GM18909 (cell line): ENCODE data around the gene ERC2.
"Not testable (repeated sequence)": the region's sequence is repeated elsewhere in the genome, so short reads cannot be mapped to it uniquely, and the experiment has no call there.

Experiments
- ATAC-seq: cut with Tn5 transposase; IDR thresholded peaks from one replicate; pipeline ENCODE4 v1.9.1; 2021; ENCODE audit warnings: mild to moderate bottlenecking; ENCODE audit not compliant: unreplicated experiment, poor library complexity

The ERC2 gene

DNA sequence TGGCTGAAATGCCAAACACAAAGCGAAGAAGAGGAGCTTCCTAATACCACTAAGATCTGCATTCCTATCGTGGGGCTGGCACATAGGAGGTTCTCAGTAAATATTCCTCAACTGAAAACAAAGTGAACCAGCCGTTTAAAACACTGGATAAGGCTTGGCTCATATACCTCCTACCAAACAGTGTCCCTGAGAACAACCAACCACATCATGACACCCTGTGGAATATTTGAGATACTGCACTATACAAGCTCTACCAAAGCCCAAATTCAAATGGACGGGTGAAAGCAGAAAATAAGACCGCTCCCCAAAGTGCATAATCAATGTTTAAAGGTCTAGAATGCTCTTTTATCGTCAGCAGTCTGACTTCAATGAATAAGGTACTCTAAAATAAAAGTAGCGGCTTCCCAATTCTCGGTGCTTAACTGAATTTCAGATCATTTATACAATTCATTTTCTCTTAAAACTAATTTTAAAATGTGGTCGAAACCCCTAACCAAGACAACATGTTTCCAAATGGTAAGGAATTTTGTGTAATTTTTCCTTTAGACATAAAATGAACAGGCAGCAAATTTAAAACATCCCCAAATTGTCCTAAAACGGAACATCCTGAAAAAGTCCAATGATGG lies 425.8 kb downstream of the ERC2 start:
- ATAC-seq: no peak

DNA sequence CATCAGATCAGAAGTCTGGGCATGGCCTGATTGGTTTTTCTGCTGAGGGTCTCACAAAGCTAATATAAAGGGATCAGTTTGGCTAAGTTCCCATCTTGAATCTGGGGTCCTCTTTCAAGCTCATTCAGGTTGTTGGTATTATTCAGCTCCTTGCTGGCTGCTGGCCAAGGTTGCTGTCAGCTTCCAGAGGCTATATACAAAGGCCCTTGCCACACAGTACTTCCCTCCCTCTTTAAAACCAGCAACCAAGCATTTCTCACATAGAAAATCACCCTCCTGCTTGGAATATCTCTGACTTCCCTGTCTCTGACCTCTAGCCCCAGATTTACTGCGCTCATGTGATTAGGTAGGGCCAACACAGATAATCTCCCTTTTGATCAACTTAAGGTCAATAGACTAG lies 442.9 kb downstream of the ERC2 start:
- ATAC-seq: no peak

DNA sequence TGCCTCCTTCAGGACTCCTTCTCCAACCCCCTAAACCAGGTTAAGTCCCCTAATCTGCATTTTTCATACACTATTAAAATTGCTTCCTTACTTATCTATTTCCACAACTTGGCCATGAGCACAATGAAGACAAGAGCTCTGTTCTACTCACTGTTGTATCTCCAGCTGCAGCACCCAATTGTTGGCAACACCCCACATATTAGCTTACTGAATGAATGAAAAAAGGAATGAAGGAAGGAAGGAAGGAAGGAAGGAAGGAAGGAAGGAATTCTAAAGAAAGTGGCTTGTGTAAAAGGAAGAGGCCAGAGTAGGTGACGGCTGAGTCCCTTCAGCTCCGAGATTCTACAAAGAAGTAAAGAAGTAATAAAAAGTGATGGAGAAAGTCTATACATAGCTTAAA lies 444.7 kb downstream of the ERC2 start:
- ATAC-seq: no peak

DNA sequence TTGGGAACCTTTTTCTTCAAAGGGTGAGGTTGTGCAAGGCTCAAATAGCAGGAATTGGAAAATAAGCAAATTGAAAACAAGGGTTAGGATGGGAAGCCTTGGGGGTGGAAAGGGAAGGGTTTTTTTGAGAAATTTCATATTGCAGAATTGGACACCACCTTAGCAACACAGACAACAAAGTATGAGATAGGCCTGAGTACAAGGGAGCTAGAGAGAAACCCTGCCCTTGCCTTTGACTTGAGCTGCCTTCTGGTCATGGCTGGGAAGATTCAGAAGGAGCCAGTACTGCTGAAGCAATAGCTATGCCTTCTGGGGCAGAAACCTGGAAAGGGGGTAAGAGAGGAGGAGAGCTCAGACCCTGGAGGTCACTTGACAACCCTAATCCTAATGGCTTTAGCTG lies 445.6 kb downstream of the ERC2 start:
- ATAC-seq: no peak

GRCh38 chr3:56019490-56020146 lies 448.6 kb downstream of the ERC2 start:
- ATAC-seq: no peak

DNA sequence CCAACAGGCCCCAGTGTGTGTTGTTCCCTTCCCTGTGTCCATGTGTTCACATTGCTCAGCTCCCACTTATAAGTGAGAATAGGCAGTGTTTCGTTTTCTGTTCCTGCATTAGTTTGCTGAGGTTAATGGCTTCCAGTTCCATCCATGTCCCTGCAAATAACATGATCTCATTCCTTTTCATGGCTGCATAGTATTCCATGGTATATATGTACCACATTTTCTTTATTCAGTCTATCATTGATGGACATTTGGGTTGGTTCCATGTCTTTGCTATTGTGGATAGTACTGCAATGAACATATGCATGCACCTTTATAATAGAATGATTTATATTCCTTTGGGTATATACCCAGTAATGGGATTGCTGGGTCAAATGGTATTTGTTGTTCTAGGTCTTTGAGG lies 452.9 kb downstream of the ERC2 start:
- ATAC-seq: not testable (repeated sequence)

GRCh38 chr3:56012721-56013120 lies 455.5 kb downstream of the ERC2 start:
- ATAC-seq: no peak

DNA sequence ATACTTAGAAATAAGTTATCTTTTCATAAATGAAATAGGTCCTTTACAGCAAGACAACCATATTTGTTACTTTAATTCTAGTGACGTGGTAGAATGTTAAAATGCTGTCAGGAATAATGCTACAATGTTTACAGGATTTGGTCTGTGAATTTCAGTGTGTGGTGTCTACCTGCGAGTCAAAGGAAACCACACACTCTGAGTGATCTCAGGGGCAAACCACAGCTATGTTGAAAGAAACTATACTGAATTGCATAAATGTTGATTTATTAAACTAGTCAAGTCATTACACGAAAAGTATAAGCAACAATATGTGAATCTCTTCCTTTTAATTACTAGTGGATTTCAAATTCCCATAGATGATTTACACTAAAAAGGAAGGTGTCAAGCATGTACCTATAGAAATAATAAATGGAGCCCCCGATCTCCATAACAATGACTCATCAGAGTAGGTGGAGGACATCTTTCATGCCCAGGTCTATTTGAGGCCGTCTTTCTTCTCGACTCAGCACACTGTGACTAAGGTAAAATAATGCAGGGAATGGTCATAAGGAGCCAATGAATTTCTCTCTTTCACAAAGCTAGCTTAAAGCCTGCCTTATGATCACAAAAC lies 463.0 kb downstream of the ERC2 start:
- ATAC-seq: no peak

GRCh38 chr3:56003129-56003528 lies 465.1 kb downstream of the ERC2 start:
- no peak for ATAC-seq

DNA sequence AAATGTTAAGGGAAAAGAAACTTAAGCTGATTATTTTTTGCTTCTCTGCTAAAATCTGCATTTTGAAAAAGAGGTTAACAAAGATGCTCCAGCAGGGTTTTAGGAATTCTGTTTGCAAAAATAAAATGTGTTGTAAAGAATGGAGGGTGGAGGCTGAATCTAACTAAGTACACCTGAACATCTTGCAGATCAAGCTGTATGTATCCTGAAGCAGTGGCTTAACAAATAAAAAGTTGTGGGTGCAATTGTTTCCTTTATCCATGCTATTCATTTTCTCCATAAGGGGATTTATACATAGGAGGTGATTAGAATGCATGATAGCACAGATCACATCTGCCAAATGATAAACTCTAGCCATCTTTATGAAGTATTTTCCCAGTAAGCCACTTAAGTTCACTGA lies 466.3 kb downstream of the ERC2 start:
- ATAC-seq: no peak

DNA sequence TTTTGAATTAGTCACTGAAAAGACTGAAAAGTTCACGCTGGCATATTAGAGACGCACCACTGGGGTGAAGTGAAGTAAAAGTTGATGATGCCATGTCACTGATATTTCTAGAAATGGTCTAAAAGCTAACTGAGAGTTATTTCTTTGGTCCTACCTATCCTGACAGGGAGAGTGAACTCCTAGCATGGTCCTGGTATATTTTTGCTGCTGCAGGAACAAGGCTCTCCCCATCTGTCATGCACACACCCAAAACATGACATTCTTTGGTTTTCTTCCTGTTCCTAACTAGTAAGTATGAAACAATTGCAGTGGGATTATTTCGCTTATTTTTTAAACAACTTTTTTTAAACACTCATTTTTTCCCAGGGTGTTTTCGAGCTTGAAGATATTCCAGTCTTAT lies 466.7 kb downstream of the ERC2 start:
- ATAC-seq: no peak

DNA sequence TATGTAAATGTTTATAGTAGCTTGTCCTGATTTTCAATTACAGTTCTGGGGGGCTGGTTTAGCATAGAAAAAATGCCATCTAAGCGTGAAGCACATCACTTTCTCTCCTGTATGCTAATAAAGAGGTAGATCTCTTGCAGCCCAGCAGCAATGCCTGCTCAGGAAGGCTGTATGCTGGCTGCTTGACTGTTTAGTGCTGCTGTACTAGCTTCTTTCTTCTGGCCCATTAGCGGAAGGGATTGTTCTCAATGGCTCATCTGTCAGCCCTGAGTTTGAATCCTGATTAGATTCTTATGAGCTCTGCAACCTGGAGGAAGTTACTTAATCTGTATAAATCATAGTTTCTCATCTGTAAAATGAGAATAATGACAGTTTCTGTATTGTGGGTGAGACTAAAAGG lies 478.9 kb downstream of the ERC2 start:
- no peak for ATAC-seq

DNA sequence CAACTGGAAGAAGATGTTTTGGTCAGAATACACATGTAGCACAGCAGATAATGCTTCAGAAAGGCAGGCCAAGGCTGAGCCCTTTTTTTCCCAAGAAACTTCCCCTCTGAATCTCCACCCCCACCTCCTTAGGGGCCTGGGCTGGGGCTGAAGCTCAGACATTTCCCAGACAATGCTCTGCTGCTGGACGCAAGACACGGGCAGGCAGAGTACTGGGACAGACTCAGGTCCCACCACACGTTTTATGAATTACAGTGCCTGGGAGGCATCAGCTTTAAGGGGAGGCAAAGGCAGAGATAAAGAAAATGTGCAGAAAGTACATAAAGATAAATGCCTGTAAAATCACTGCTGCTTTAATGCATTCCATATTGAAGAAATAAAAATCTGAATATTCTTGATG lies 479.4 kb downstream of the ERC2 start:
- no peak for ATAC-seq

DNA sequence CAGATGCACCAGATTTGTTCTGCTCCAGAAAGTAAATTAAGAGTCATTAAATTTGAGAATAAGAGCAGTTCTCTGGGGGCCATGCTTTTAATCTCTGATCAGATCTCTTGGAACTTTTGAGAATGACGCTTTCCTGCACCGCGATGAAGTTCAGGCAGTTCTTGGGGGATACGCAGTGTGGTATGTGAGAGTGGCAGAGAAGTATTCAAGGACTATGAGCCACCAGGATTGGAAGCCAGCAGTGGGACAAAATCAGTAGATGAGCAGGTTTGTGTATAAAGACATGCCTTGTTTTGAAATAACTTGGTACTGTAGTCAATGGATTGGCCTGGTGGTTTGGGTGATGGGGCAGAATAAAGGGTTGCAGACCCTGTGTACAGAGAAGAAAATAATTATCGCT lies 483.6 kb downstream of the ERC2 start:
- ATAC-seq: no peak

DNA sequence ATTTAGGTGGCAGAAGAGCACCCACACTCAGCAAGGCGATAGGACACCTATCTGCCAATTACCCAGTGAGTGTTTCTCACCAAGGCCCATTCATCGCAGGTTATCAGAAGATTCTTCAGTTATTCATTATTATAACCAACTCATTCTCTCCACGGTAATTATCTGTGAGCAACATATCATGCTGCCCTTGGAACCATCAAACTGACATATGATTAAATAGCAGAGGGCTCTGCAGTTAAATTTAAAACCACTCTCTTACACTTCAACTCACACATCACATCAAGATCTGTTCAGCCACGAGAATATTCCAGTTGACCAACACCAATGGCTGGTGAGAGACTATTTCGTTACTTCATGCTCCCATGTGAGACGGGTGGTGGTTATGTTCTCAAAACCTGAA lies 489.3 kb downstream of the ERC2 start:
- no peak for ATAC-seq

DNA sequence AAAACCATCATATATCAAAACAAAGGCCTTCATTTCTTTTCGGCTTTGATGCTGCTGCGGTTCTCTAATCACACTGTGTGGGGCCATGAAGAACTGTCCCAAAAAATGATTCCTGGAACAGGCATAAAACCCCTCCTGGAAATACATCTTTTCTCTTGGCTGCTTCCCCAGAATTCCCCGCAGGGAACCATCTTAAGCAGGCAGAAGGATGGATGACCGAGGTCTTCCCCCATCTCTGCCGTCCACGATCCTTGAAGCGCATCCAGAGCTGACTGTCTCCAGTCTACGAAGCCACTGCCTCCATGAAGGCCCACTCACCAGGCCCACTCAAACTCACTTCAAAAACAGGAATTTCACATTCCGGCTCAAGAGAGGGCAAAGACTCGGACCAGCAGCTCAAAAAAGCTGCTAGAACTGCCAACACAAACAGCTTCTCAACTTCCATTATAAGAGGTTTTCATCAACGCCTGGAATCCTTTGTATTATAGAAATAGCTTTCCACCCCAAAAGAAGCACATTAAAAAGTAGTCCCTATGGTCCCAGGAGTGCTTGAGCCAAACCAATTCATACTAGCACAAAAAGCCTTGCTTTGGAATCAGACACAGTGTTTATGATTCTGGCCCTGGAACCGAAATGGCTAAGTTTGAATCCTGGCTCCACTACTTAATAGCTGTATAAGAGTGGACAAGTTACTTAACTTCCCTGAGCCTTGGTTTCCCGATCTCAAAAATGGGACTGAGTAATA lies 493.7 kb downstream of the ERC2 start:
- ATAC-seq: no peak

DNA sequence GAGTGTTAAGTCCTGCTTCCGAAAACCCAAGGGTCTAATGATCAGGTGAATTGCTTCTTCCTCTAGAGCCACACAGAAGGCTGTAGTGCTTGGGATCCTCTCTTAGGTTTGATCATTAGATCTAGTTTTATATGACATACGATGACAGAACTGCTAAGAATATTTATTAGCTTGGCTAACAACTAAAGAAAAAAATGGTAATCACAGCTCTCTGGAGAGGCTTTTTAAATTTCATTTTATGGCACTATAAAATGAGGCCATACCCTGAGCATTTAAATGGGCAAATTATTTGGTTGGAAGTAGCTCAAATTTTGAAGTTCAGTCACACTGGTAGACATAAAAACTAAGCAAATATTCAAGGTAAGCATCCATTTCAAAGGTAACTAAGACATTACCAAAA lies 498.6 kb downstream of the ERC2 start:
- no peak for ATAC-seq

- no peak for ATAC-seq
These were observed 499.9 kb downstream of the ERC2 start for GRCh38 chr3:55968331-55968730.

- ATAC-seq: no peak
These were observed 501.7 kb downstream of the ERC2 start for GRCh38 chr3:55966566-55966965.

DNA sequence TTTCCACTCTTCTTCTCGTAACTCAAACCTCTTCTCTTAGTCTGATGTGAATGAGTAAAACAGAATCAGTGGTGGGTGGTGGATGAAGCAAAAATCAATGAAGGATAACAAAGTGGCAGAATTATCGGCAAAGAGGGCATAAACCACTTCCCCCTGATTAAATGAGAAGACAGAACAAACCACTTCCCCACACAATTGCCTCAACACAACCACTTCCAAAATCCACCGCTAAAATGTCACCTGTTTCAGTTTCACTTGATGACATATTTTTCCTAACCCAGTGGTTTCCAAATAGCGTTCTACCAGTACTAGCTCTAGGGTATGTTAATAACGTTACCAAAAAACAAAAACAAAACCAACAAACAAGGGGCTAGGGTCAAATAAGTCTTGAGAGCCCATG lies 502.5 kb downstream of the ERC2 start:
- no peak for ATAC-seq

GRCh38 chr3:55964491-55964985 lies 503.7 kb downstream of the ERC2 start:
- ATAC-seq: no peak
